ENCODE measurements around the gene PLEKHO2. TPM values are rescaled to one million over a fixed set of nuclear protein-coding genes. Genes with fewer than 3 reads are reported as not detected.

Gene PLEKHO2
- total RNA-seq, 2 donors from 2014 or later = 8.6 to 31.8 TPM

DNA sequence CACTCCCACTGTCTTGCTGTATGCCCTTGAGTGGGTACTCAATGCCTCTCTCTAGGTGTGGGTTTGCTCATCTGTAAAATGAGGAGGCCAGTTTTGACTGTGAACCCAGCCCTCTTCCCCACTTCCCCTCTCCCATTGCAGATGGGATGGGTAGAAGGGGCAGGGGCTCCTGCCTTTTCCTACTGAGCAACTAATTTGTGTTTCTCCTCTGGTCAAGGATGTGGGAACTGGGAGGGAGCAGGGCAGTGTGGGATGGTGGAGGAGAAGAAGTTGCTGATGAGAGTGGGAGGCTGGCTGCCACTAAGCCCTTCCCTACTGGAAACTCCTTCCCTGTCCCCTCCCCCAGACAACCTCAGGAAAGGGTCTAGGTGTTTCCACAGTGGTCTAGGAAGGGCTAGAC is 49.8 kb downstream of the PLEKHO2 start:
- no peaks in the 10 kb centered on the region for H3K27me3 ChIP-seq (replicated peaks; ENCODE audit: insufficient read depth)
- H3K4me1 ChIP-seq (replicated peaks) = peaks cover 3% of the 10 kb centered on the region
- no peak overlapping the region for H3K4me3 ChIP-seq
- no peak overlapping the region for H3K27ac ChIP-seq
- no peaks in the 10 kb centered on the region for H3K9me3 ChIP-seq
- intact Hi-C loops (cut with DNase I) = no loop called here
- DNase-seq (ENCODE audit: low spot score) = no peak
- TF ChIP-seq POLR2AphosphoS5 (IDR thresholded peaks at IDR 0.05) = no peak
- TF ChIP-seq, protein P1, sequence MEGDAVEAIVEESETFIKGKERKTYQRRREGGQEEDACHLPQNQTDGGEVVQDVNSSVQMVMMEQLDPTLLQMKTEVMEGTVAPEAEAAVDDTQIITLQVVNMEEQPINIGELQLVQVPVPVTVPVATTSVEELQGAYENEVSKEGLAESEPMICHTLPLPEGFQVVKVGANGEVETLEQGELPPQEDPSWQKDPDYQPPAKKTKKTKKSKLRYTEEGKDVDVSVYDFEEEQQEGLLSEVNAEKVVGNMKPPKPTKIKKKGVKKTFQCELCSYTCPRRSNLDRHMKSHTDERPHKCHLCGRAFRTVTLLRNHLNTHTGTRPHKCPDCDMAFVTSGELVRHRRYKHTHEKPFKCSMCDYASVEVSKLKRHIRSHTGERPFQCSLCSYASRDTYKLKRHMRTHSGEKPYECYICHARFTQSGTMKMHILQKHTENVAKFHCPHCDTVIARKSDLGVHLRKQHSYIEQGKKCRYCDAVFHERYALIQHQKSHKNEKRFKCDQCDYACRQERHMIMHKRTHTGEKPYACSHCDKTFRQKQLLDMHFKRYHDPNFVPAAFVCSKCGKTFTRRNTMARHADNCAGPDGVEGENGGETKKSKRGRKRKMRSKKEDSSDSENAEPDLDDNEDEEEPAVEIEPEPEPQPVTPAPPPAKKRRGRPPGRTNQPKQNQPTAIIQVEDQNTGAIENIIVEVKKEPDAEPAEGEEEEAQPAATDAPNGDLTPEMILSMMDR (IDR thresholded peaks at IDR 0.05) = no peak
- no peak for TF ChIP-seq POLR2A (IDR thresholded peaks at IDR 0.05)
- no peaks in the 10 kb centered on the region for H3K36me3 ChIP-seq

DNA sequence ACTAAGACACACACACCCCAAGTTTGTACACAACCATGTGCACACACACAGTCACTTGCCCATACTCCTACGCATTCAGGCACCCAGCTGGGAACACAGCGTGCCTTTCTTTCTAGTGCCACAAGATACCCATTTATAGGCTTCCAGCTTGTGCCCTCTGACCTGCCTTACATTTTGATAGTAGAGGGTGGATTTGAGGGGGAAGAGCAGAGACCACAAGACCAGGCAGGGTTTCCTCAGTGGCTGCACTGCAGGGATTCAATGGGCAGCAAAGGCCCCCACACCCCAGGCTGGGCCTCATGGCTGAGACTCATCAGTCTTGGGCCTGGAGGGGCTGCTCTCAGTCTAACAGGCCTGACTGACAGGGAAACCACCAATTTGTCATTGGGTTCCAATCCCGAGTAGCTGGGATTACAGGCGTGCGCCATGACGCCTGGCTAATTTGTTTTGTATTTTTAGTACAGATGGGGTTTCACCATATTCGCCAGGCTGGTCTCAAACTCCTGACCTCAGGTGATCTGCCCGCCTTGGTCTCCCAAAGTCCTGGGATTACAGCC is 51.2 kb downstream of the PLEKHO2 start:
- intact Hi-C loops (cut with DNase I) = no loop called here
- WGBS = 87% methylated on average over 8 of the region's 8 CpGs
- H3K36me3 ChIP-seq = no peaks in the 10 kb centered on the region
- H3K9me3 ChIP-seq = no peaks in the 10 kb centered on the region
- no peak for TF ChIP-seq POLR2AphosphoS5 (IDR thresholded peaks at IDR 0.05)
- H3K4me3 ChIP-seq = no peak overlapping the region
- peaks cover 3% of the 10 kb centered on the region for H3K4me1 ChIP-seq (replicated peaks)
- DNase-seq (ENCODE audit: low spot score) = no peak
- no peaks in the 10 kb centered on the region for H3K27me3 ChIP-seq (replicated peaks; ENCODE audit: insufficient read depth)
- peak overlapping the region; percentile 67 to 71 for H3K27ac ChIP-seq

DNA sequence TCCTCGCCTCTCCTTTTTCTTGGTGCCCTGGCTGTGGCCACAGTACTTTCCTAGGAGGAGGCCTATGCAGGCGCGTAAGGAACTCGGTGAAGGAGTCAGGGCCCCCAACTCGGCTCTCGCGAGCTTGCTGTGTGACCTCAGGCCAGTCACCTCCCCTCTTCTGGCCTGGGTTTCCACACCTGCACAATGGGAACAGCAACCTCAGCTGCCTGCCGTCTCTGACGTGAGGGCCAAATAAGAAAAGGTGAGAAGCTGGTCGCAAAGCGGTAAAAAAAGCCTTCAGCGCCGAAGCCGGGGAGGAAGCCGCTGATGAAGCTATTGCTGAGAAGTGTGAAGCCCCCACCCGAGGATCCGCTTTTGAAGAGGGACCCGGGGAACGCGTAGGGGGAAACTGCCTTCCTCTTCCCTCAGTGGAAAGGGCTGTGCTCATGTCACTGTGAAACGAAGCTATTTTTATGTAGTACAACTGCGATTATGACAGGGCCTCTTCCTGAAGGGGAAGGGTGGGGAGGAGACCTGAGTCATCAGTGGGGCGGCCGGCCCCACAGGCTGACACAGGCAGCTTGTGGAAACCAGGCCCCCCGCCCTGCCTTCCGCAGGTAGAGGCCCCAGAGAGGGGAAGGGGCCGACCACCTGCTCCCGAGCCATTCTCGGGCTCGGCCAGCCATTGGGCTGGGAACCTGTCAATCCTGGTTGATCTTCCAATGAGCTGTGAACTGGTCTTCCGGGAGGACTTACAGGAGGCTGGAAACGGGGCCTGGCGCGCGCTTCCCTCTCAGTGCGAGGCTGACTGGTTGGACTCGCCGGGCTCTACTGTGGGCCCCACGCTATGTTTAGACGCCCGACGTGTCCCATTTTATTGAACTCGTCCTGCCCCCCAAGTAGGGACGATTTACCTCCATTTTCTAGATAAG is 52.0 kb downstream of the PLEKHO2 start:
- no peaks in the 10 kb centered on the region for H3K27me3 ChIP-seq (replicated peaks; ENCODE audit: insufficient read depth)
- H3K4me1 ChIP-seq (replicated peaks) = peaks cover 3% of the 10 kb centered on the region
- intact Hi-C loops (cut with DNase I) = no loop called here
- 34% methylated on average over 42 of the region's 44 CpGs for WGBS
- no peaks in the 10 kb centered on the region for H3K9me3 ChIP-seq
- DNase-seq (ENCODE audit: low spot score) = peak; percentile 80
- no peaks in the 10 kb centered on the region for H3K36me3 ChIP-seq
- H3K4me3 ChIP-seq = peak overlapping the region in 1 of 2 donors; percentile 6
- TF ChIP-seq POLR2A (IDR thresholded peaks at IDR 0.05) (peak; percentile 56), POLR2AphosphoS5 (IDR thresholded peaks at IDR 0.05) (peak; percentile 75)
- TF ChIP-seq, protein P1 (IDR thresholded peaks at IDR 0.05) = no peak
- peak overlapping the region; percentile 67 to 71 for H3K27ac ChIP-seq

DNA sequence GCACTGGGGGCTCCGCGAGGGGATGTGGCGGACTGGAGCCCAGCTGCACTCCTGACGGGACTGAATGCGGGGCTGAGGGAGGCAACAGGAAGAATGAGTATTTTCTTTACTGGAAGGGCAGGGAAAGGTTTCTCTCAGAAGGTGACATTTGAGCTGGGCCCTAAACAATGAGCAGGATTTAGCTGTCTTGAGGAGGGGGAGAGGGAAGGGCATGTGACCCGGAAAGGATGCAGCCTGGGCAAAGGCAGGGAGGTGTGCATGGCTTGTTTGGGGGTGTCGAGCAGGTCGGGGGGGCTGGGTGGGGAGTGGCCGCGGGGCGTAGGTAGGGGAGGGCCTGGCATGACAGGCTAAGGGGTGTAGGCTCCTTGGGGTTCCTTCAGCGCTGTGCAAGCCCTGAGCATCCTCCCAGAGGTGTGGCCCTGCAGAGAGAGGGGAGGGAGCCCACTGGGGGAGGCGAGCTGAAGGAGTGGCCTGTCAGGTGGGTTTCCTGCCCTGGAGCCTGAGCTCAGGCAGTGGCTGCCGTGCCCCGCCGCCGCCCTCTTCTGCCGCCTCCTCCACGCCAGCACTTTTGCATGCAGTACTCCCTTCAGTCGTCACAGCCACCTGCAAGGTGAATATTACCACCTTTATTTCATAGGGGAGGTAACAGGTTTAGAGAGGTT is 52.8 kb downstream of the PLEKHO2 start:
- Histone ChIP-seq H3K4me3 (peak overlapping the region in 1 of 2 donors; percentile 6), H3K9me3 (no peaks in the 10 kb centered on the region), H3K4me1 (replicated peaks) (peaks cover 3% of the 10 kb centered on the region), H3K27me3 (replicated peaks; ENCODE audit: insufficient read depth) (no peaks in the 10 kb centered on the region), H3K27ac (peak overlapping the region; percentile 67 to 71), H3K36me3 (no peaks in the 10 kb centered on the region)
- intact Hi-C loops (cut with DNase I) = loop anchor here (5.0 kb wide), 1 partner anchor 52 kb away; the partner anchor contains the start of gene PLEKHO2
- 38% methylated on average over 20 of the region's 20 CpGs for WGBS
- DNase-seq (ENCODE audit: low spot score) = peak; percentile 11
- TF ChIP-seq POLR2AphosphoS5 (IDR thresholded peaks at IDR 0.05) = no peak
- no peak for TF ChIP-seq POLR2A (IDR thresholded peaks at IDR 0.05)
- TF ChIP-seq, protein P1 (IDR thresholded peaks at IDR 0.05) = no peak
